ENCODE measurements around the gene NXT1.
"Not testable (repeated sequence)": the region's sequence is repeated elsewhere in the genome, so short reads cannot be mapped to it uniquely, and the experiment has no call there.

NXT1 gene

GRCh38 chr20:23331450-23332350 lies 18.9 kb upstream of the NXT1 start:
- DNase-seq (ENCODE audit: low read depth), result no peak

GRCh38 chr20:23332467-23332866 lies 18.1 kb upstream of the NXT1 start:
- DNase-seq (ENCODE audit: low read depth), result no peak

DNA sequence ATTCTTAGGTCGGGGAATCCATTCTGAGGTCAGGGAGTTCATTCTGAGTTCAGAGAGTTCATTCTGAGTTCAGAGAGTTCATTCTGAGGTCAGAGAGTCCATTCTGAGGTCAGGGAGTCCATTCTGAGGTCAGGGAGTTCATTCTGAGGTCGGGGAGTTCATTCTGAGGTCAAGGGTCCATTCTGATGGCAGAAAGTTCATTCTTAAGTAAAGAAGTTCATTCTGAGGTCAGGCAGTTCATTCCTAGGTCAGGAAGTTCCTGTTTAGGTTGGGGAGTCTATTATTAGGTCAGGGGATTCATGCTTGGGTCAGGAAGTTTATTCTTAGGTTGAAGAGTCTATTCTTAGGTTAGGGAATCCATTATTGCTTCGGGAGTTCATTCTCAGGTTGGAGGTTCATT lies 16.5 kb upstream of the NXT1 start:
- no peak for DNase-seq (ENCODE audit: low read depth)

DNA sequence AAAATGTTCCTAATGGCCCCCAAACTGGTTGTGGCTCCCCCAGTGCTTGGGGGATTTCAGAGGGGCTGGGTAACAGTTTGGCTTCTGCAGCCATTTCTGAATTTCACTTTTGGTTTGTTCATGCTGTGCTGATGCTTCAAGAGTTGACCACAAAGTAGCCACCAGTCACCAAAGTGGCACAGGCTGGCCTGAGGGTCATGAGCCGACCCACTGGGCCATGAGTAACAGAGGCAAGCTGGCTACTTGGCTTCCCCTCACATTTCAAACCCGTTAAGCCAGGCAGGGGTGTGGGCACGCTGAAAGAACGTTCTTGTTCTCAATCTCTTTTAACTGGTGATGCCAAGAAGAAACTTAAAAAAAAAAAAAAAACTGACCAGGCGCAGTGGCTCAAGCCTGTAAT lies 15.1 kb upstream of the NXT1 start:
- DNase-seq (ENCODE audit: low read depth), result no peak

GRCh38 chr20:23336476-23336875 lies 14.1 kb upstream of the NXT1 start:
- DNase-seq (ENCODE audit: low read depth), result no peak

DNA sequence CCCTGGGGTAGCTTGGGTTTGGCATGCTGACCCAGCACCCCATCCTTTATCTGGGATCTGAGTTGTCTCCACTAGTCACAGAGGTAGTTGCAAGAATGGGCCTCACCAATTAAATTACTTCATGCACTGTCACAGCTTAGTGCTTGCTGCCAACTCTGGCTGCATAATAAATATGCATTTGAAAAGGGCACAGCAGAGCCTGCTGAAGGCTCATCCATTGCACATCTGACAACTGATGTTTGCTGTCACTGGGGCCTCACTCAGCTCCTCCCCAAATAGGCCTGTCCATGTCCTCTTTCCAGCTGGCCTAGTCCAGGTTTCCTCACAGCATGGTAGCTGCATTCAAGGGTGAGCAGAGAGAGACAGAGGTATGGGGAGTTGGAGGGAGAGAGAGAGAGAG lies 13.3 kb upstream of the NXT1 start:
- DNase-seq (ENCODE audit: low read depth), result no peak

GRCh38 chr20:23339986-23340385 lies 10.6 kb upstream of the NXT1 start:
- DNase-seq (ENCODE audit: low read depth), result no peak

DNA sequence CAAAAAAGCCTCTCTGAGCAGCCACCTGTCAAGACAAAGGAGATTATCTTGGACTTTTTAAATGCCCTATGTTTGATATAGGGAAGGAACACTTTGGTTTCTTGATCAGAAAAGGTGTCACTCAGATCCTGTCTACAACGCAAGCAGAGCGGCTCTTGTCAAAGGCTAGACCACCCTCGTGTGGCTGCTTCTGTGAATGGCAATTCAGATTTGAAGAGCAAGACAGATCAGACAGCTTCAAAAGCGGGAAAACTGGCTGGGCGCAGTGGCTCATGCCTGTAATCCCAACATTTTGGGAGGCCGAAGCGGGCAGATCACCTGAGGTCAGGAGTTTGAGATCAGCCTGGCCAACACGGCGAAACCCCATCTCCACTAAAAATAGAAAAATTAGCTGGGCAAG lies 10.1 kb upstream of the NXT1 start:
- DNase-seq (ENCODE audit: low read depth), result peak; percentile 59

- DNase-seq (ENCODE audit: low read depth), result no peak
These were observed 9.5 kb upstream of the NXT1 start for GRCh38 chr20:23341073-23341472.

- no peak for DNase-seq (ENCODE audit: low read depth)
These were observed 7.0 kb upstream of the NXT1 start for GRCh38 chr20:23343590-23343989.

GRCh38 chr20:23344336-23344735 lies 6.3 kb upstream of the NXT1 start:
- DNase-seq (ENCODE audit: low read depth), result no peak

- DNase-seq (ENCODE audit: low read depth), result no peak
These were observed 4.6 kb upstream of the NXT1 start for GRCh38 chr20:23346002-23346401.

DNA sequence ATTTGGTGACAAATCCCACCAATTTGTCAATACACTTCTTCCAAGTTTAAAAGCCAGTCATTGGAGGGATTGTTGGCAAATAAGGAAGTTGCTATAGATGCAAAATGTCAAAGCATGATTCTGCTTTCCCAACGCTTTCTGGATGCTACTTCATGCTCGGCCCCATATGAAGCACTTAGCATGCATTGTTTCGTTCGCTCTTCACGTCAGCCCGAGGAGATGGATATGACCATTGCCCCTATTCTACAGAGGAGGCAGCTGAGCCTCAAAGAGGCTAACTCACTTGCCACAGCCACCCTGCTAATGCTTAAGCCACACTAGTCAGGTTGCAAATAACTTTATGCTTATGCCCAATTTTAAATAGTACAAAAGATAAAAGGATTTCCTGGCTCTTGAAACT lies 2.8 kb upstream of the NXT1 start:
- DNase-seq (ENCODE audit: low read depth), result no peak

DNA sequence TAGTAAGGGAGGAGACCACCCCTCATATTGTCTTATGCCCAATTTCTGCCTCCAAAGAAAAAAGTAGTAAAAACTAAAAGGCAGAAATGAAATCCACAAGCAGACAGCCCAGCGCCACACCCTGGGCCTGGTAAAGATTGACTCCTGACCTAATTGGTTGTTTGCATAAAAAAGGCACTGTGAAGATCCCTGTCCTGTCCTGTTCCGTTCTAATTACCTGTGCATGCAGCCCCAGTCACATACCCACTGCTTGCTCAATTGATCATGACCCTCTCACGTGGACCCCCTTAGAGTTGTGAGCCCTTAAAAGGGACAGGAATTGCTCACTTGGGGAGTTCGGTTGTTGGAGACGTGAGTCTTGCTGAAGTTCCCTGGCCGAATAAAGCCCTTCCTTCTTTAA lies 2.1 kb upstream of the NXT1 start:
- not testable (repeated sequence) for DNase-seq (ENCODE audit: low read depth)

GRCh38 chr20:23349338-23350195 lies 1.0 kb upstream of the NXT1 start:
- peak; percentile 88 for DNase-seq (ENCODE audit: low read depth)

DNA sequence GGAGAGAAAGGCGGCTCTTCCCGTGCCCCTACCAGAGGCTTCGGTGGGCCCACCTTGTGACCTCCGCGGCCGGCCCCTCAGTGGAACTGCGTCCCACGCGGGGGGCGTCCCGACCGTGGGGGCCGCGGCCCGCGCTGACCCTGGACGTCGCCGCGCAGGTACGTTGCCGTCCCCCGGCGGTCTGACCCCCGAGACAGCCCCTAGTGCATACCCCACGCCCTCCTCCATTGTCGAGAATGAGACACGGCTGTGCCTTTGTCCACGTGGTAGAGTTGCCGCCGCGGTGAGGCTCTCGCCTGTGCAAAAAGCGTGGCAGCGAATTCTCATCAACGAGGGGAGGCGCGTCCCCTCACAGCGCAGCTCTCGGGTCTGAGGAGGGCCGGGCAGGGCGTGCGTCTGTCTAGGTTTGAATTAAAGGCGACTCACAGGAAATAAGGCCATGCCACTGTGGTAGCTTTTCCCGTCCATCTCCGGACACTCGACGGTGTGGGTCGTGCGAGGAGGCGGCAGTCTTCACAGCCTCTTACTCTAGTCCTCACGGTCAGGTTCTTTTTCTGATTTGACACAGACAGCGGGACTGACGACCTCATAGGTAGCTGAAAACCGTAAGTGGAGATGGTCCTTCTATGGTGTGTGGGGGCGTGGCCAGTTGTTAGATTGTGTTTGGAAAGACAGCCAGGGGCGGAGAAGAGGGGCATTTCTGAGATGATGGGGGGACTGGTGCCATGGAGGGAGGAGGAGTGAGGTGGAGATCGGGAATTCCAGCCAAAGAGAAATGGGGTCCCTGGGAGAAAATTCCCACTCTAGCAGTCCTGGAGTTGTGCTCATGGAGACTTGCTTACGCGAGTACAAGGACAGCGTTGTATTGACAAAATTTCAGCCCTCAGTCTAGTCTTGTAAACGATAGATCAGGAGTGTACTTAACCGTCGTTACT lies 580 bp downstream of the NXT1 start:
- DNase-seq (ENCODE audit: low read depth), result peak; percentile 55

- DNase-seq (ENCODE audit: low read depth), result no peak
These were observed 5.6 kb downstream of the NXT1 start for GRCh38 chr20:23356203-23356602.

GRCh38 chr20:23357767-23358562 lies 7.4 kb downstream of the NXT1 start:
- peak; percentile 99 for DNase-seq (ENCODE audit: low read depth)

DNA sequence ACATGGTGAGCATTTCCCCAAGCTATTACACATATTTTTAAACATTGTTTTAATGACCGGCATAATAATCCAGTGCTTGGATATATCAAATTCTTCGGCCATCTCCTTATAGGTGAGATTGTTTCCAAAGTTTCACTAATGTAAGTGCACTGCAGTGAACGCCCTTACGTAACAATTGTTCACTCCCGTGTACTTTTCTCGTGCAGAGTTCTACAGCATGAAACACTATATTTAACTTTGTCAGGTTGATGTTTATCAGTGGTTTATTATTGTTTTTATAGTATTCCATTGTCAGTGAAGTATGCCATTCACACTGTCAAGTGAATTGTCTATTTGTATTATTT lies 7.9 kb downstream of the NXT1 start:
- DNase-seq (ENCODE audit: low read depth), result no peak

GRCh38 chr20:23358923-23359593 lies 8.5 kb downstream of the NXT1 start:
- DNase-seq (ENCODE audit: low read depth), result no peak

- DNase-seq (ENCODE audit: low read depth), result no peak
These were observed 9.9 kb downstream of the NXT1 start for GRCh38 chr20:23360531-23360930.
